Keratinocyte (primary cell): Measurements from ENCODE around the gene TMEM184C. TPM values are rescaled to one million over a fixed set of nuclear protein-coding genes. Genes with fewer than 3 reads are reported as not detected.
A peak's percentile ranks its signal among the peaks of the same experiment; 100 is the strongest.

Experiments
- DNase-seq: peaks from one replicate; pipeline ENCODE4 v3.0.0-alpha.2; 2011; ENCODE audit warnings: low read depth, missing footprints, low spot score
- FAIRE-seq: peaks from 2 replicates; lab custom pipeline; 2011; peaks lifted over from hg19 to GRCh38; lab: Jason Lieb, UNC
- H2AFZ ChIP-seq: 2 replicates; pipeline ENCODE4 v1.6.0; 2012; ENCODE audit warnings: low read length, control low read depth, inconsistent platforms; ENCODE audit not compliant: control insufficient read depth
- H3K27ac ChIP-seq: 2 replicates; pipeline ENCODE4 v1.5.1; 2011; ENCODE audit warnings: low read length; ENCODE audit not compliant: control insufficient read depth, insufficient read depth
- H3K27me3 ChIP-seq: 3 replicates; pipeline ENCODE4 v1.6.0; 2011; ENCODE audit warnings: low read length; ENCODE audit not compliant: control insufficient read depth, insufficient read depth; ENCODE audit errors: extremely low read depth
- H3K36me3 ChIP-seq, 2 experiments: 2 replicates in 1 of 2; 3 replicates in 1 of 2; pipeline ENCODE4 v1.5.1; 2011; ENCODE audit warnings: low read length in 2 of 2, mild to moderate bottlenecking in 1 of 2; ENCODE audit not compliant: control insufficient read depth in 2 of 2, insufficient read depth in 2 of 2; ENCODE audit errors: extremely low read depth in 1 of 2
- H3K4me1 ChIP-seq: 3 replicates; pipeline ENCODE4 v1.5.1; 2011; ENCODE audit warnings: low read length; ENCODE audit not compliant: control insufficient read depth, insufficient read depth; ENCODE audit errors: extremely low read depth
- H3K4me2 ChIP-seq: 3 replicates; pipeline ENCODE4 v1.6.0; 2011; ENCODE audit warnings: low read depth, low read length; ENCODE audit not compliant: control insufficient read depth, insufficient read depth; ENCODE audit errors: extremely low read depth
- H3K4me3 ChIP-seq, 3 experiments: fragments of 200-600 bp in 1 of 3; sonication (generic) in 1 of 3; 2 replicates in 2 of 3; 3 replicates in 1 of 3; pipeline ENCODE4 v1.5.1; 2011 to 2016; ENCODE audit warnings: low read length in 3 of 3, mild to moderate bottlenecking in 3 of 3, control low read depth in 2 of 3, inconsistent platforms in 1 of 3, low read depth in 1 of 3, mixed read lengths in 1 of 3, mixed run types in 1 of 3, moderate library complexity in 1 of 3; ENCODE audit not compliant: control insufficient read depth in 2 of 3, insufficient read depth in 2 of 3; ENCODE audit errors: extremely low read depth in 1 of 3
- H3K79me2 ChIP-seq: 2 replicates; pipeline ENCODE4 v1.6.0; 2012; ENCODE audit warnings: low read length; ENCODE audit not compliant: control insufficient read depth, insufficient read depth
- H3K9ac ChIP-seq: 3 replicates; pipeline ENCODE4 v1.6.0; 2011; ENCODE audit warnings: low read length; ENCODE audit not compliant: control insufficient read depth, insufficient read depth; ENCODE audit errors: extremely low read depth
- H3K9me1 ChIP-seq: 3 replicates; pipeline ENCODE4 v1.6.0; 2011; ENCODE audit warnings: low read length; ENCODE audit not compliant: control insufficient read depth, insufficient read depth; ENCODE audit errors: extremely low read depth
- H3K9me3 ChIP-seq: 2 replicates; pipeline ENCODE4 v1.5.1; 2012; ENCODE audit warnings: low read depth, low read length; ENCODE audit not compliant: control insufficient read depth
- H4K20me1 ChIP-seq: 3 replicates; pipeline ENCODE4 v1.6.0; 2011; ENCODE audit warnings: low read length; ENCODE audit not compliant: control insufficient read depth, insufficient read depth; ENCODE audit errors: extremely low read depth
- EZH2 ChIP-seq: IDR thresholded peaks from one replicate; pipeline ENCODE4 v1.6.1; 2012; ENCODE audit warnings: inconsistent platforms, mild to moderate bottlenecking, low read length, moderate library complexity
- dilution Hi-C: fragments of 300-500 bp; cut with MboI; formaldehyde crosslinking; loops from one replicate; pipeline ENCODE4 v1.7.0; 2020; ENCODE audit warnings: low sequenced_read_pairs; ENCODE audit not compliant: extremely low pct_ligation_motif_present
- polyA plus RNA-seq, 5 experiments: library from polyadenylated mRNA; depleted of rRNA in 3 of 5; stranded (reverse) in 3 of 5; stranded (forward) in 1 of 5; unstranded in 1 of 5; fragments of >200 nt; gene quantifications; 1 replicate in 1 of 5; 2 replicates in 3 of 5; 3 replicates in 1 of 5; pipeline versions ENCODE4 v1.2.1 to v1.2.3, GENCODE V29; 2011 to 2012; ENCODE audit warnings: missing spikeins in 2 of 5, low read depth in 1 of 5, low replicate concordance in 1 of 5
- TF ChIP-seq, protein P1 (sequence below), 3 experiments: IDR thresholded peaks in 1 of 3; conservative IDR thresholded peaks in 1 of 3; optimal IDR thresholded peaks in 1 of 3; 2 replicates in 2 of 3; 3 replicates in 1 of 3; pipeline versions ENCODE3 to v1.5.1; 2011; ENCODE audit warnings: low read length in 3 of 3, mild to moderate bottlenecking in 3 of 3, moderate library complexity in 2 of 3, control low read depth in 1 of 3, inconsistent platforms in 1 of 3; ENCODE audit not compliant: insufficient read depth in 2 of 3; ENCODE audit errors: extremely low read depth in 1 of 3

TMEM184C gene
- polyA plus RNA-seq, 1 donor (not counting 4 experiments of a cell fraction or from before 2014, with no cell fraction given), result 32.2 TPM

DNA sequence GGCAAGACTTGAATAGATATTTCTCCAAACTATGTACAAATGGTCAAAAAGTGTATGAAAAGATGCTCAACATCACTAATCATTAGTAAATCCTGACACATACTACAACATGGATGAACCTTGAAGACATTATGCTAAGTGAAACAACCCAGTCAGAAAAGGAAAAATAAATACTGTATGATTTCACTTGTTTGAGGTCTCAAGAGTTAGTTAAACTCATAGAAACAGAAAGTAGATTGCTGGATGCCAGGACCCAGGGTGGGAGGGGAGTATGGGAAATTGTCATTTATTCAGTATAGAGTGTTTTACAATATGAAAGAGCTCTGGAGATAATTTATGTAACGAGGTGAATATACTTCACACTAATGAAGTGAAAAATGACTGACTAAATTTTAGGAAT is 34.4 kb downstream of the TMEM184C start:
- no peaks in the 10 kb centered on the region for H3K9me3 ChIP-seq
- H3K4me3 ChIP-seq, result no peak overlapping the region
- TF ChIP-seq, protein P1, sequence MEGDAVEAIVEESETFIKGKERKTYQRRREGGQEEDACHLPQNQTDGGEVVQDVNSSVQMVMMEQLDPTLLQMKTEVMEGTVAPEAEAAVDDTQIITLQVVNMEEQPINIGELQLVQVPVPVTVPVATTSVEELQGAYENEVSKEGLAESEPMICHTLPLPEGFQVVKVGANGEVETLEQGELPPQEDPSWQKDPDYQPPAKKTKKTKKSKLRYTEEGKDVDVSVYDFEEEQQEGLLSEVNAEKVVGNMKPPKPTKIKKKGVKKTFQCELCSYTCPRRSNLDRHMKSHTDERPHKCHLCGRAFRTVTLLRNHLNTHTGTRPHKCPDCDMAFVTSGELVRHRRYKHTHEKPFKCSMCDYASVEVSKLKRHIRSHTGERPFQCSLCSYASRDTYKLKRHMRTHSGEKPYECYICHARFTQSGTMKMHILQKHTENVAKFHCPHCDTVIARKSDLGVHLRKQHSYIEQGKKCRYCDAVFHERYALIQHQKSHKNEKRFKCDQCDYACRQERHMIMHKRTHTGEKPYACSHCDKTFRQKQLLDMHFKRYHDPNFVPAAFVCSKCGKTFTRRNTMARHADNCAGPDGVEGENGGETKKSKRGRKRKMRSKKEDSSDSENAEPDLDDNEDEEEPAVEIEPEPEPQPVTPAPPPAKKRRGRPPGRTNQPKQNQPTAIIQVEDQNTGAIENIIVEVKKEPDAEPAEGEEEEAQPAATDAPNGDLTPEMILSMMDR (optimal IDR thresholded peaks at IDR 0.05 in 1 of 3, IDR thresholded peaks at IDR 0.05 in 1 of 3, conservative IDR thresholded peaks at IDR 0.05 in 1 of 3; ENCODE audit: extremely low read depth in 1 of 3, insufficient read depth in 2 of 3, low read length in 3 of 3), result no peak
- no peak for TF ChIP-seq EZH2
- H3K9me1 ChIP-seq, result no peaks in the 10 kb centered on the region
- H3K9ac ChIP-seq, result no peak overlapping the region
- no peaks in the 10 kb centered on the region for H3K79me2 ChIP-seq
- peaks cover 0 to 2% of the 10 kb centered on the region in 2 experiments for H3K36me3 ChIP-seq
- no peak overlapping the region for H3K4me2 ChIP-seq
- no peak overlapping the region for H3K27ac ChIP-seq
- DNase-seq (no peak), FAIRE-seq (peak; percentile 62)
- H3K4me1 ChIP-seq, result no peaks in the 10 kb centered on the region
- H4K20me1 ChIP-seq, result no peaks in the 10 kb centered on the region
- no peak overlapping the region for H2AFZ ChIP-seq
- no peaks in the 10 kb centered on the region for H3K27me3 ChIP-seq
- dilution Hi-C loops, result no loop called here

DNA sequence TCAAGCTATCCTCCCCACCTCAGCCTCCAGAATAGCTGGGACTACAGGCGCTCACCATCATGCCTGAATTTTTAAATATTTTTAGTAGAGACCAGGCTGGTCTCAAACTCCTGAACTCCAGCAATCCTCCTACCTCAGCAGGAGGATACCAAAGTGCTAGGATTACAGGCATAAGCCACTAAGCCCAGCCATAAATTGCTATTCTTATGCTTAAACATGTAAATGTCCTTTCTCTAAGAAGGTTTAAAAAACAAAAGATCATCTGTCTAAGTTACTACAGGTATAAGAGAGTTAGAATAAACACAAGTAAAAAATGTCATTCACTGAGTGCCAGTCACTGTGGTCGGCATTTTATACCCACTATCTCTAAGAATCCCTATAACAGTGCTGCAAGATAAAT is 38.4 kb downstream of the TMEM184C start:
- FAIRE-seq, result no peak
- Histone ChIP-seq H3K79me2 (no peaks in the 10 kb centered on the region), H3K4me2 (no peak overlapping the region), H4K20me1 (no peaks in the 10 kb centered on the region), H3K9me1 (no peaks in the 10 kb centered on the region), H3K36me3 (peaks cover 0 to 1% of the 10 kb centered on the region in 2 experiments), H3K4me3 (no peak overlapping the region), H3K27ac (no peak overlapping the region), H3K9ac (no peak overlapping the region), H2AFZ (no peak overlapping the region), H3K9me3 (no peaks in the 10 kb centered on the region), H3K4me1 (no peaks in the 10 kb centered on the region), H3K27me3 (no peaks in the 10 kb centered on the region)
- TF ChIP-seq, protein P1 (optimal IDR thresholded peaks at IDR 0.05 in 1 of 3, IDR thresholded peaks at IDR 0.05 in 1 of 3, conservative IDR thresholded peaks at IDR 0.05 in 1 of 3; ENCODE audit: extremely low read depth in 1 of 3, insufficient read depth in 2 of 3, low read length in 3 of 3), result no peak
- no peak for TF ChIP-seq EZH2
- dilution Hi-C loops, result no loop called here
- DNase-seq, result no peak
